ENCODE data around the gene TEN1. TPM values are rescaled to one million over a fixed set of nuclear protein-coding genes. Genes with fewer than 3 reads are reported as not detected.

TEN1 gene
- total and polyA plus RNA-seq, 2 of the 13 experiments (the other 11 are each of a cell fraction or from before 2014, with no cell fraction given) = 18.0 to 21.3 TPM

GRCh38 chr17:75996665-75997590 is 17.9 kb downstream of the TEN1 start (continued):
- TF ChIP-seq PAXIP1 (CRISPR knock-in tag; conservative IDR thresholded peaks at IDR 0.05) (peak; percentile 98), HIC2 (CRISPR knock-in tag; IDR thresholded peaks at IDR 0.05; ENCODE audit: low read depth) (peak; percentile 97), ARNT2 (CRISPR knock-in tag; IDR thresholded peaks at IDR 0.05; ENCODE audit: low read depth) (no peak), ZNF790 (CRISPR knock-in tag; IDR thresholded peaks at IDR 0.05; ENCODE audit: borderline replicate concordance) (no peak; the same call in 1 of the 2 replicates), DRAP1 (CRISPR knock-in tag; IDR thresholded peaks at IDR 0.05) (peak; percentile 88), ZNF724P (CRISPR knock-in tag; IDR thresholded peaks at IDR 0.05; ENCODE audit: borderline replicate concordance) (no peak; the same call in 1 of the 2 replicates), RORA (CRISPR knock-in tag; IDR thresholded peaks at IDR 0.05) (no peak), ZNF138 (CRISPR knock-in tag; IDR thresholded peaks at IDR 0.05; ENCODE audit: low read depth) (no peak), MYPOP (CRISPR knock-in tag; IDR thresholded peaks at IDR 0.05) (no peak), ZBTB7B (CRISPR knock-in tag; IDR thresholded peaks at IDR 0.05) (peak; percentile 30; the same call in 1 of the 2 replicates), BCL6 (CRISPR knock-in tag; IDR thresholded peaks at IDR 0.05) (peak; percentile 82), RBAK (CRISPR knock-in tag; IDR thresholded peaks at IDR 0.05) (0 out of 2 replicates have a peak, but pooled peaks have one; percentile 31), RXRB (CRISPR knock-in tag; IDR thresholded peaks at IDR 0.05; ENCODE audit: borderline replicate concordance) (peak; percentile 99), THAP8 (CRISPR knock-in tag; IDR thresholded peaks at IDR 0.05; ENCODE audit: borderline replicate concordance) (no peak), ZNF280D (CRISPR knock-in tag; IDR thresholded peaks at IDR 0.05) (0 out of 2 replicates have a peak, but pooled peaks have one; percentile 54), ZNF225 (CRISPR knock-in tag; IDR thresholded peaks at IDR 0.05) (0 out of 2 replicates have a peak, but pooled peaks have one; percentile 62), ZNF207 (IDR thresholded peaks at IDR 0.05; ENCODE audit: borderline replicate concordance) (no peak)

Measured in HepG2 (cell line).